HG02973 (cell line): ENCODE results near the gene IGFL3.
"Not testable (repeated sequence)": the region's sequence is repeated elsewhere in the genome, so short reads cannot be mapped to it uniquely, and the experiment has no call there.

Experiments
- ATAC-seq: cut with Tn5 transposase; IDR thresholded peaks from one replicate; pipeline ENCODE4 v1.9.1; 2021; ENCODE audit warnings: moderate library complexity; ENCODE audit not compliant: unreplicated experiment

Gene IGFL3

DNA sequence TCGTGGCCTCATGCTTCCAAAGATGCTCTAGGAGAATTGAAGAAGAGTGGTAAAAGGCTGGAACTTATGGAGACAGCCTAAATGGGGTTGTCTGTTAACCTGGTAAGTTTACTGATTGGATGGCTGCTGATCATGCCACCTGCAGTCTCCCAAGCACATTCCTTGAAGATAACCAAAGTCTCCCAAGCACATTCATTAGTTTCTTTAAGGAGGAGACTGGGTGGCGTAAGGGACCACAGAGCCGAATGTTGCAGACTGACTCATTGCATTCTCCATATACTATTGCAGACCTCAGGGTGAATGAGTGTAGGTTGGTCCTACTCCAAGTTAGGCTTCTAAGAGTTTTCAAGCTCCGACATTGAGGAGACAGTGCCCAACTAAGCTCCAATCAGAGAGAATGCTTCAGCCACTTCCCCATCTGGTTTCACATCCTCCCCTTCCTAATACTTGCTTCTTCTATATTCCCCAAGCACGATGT, at the start of gene IGFL3:
IGFL3 (minus strand) TSS at position 51 of the 478 bp plus-strand sequence; CDS start at position 12, 39 bp downstream.
- no peak for ATAC-seq

- ATAC-seq, result no peak
These were observed 49.5 kb upstream of the IGFL3 start for GRCh38 chr19:46173886-46174480.

DNA sequence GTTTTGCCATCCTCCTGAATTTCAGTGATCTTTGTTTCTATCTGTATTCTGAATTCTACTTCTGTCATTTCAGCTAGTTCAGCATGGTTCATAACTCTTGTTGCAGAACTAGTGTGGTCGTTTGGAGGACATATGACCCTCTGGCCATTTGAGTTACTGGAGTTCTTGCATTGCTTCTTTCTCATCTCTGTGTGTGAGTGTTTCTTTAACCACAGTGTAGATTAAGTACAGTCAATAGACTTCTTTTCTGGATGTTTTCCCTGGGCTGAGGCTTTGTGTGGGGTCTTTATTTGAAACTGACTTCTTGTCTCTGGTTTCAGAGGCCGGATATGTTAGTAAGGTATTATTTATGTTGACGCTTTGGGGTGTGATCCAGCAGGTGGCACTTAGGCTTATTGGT, 38.2 kb upstream of the IGFL3 start:
- no peak for ATAC-seq

- ATAC-seq, result not testable (repeated sequence)
These were observed 37.3 kb upstream of the IGFL3 start for GRCh38 chr19:46161642-46162257.

DNA sequence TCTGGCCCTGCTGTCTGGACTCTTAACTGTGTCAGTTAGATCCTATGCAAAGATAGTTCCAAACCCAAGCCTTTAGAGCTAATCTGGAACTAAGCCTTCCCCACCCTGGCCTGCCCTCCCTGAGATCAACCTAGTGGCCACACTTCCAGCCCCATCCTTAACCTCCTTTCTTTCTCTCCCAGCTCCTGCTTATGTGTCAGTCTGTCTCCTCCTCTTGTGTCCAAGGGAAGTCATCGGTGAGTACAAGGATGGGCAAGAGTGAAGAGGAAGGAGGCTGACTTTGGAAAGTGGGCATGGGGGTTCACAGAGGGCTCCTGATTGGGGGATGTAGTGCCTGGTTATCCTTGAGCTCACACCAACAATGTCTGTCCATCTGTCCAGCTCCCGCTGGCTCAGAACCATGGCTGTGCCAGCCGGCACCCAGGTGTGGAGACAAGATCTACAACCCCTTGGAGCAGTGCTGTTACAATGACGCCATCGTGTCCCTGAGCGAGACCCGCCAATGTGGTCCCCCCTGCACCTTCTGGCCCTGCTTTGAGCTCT, 35.8 kb upstream of the IGFL3 start:
- ATAC-seq, result no peak

- ATAC-seq, result no peak
These were observed 35.1 kb upstream of the IGFL3 start for GRCh38 chr19:46159418-46160232.

DNA sequence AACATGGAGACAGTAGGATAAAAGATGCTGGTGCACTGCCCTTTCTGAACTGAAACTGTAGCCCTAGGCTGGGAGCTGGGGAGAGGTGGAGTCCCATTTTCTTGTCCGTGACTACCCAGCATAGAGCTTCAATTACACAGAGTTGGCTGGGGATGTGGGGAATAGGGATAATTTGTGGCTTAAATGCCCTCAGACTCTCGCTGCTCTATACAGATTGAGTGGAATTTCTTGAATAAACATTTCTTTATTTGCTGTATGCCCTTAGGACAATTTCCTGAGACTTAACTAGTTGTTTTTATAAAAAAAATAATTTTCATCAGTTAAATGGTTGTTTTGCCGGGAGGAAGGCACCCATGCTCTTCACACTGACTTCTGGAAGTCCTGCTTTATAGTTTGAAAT, 30.7 kb upstream of the IGFL3 start:
- no peak for ATAC-seq

DNA sequence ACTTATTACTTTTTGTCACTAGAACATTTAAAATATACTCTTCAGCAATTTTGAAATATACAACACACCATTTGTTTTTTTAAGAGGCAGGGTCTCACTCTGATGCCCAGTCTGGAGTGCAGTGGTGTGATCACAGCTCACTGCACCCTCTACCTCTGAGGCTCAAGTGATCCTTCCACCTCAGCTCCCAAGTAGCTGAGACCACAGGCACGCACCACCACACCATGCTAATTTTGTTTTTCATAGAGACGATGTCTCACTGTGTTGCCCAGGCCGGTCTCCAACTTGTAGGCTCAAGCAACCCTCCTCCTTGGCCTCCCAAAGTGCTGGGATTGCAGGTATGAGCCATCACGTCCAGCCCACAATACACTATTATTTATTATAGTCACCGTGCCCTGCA, 26.1 kb upstream of the IGFL3 start:
- no peak for ATAC-seq

- no peak for ATAC-seq
These were observed 23.4 kb upstream of the IGFL3 start, which contains the start of gene IGFL2 for GRCh38 chr19:46147791-46148288. TSS of gene IGFL2 (plus strand) at chr19:46148238. CDS start at chr19:46148279, 41 bp downstream.

- ATAC-seq, result no peak
These were observed 22.8 kb upstream of the IGFL3 start for GRCh38 chr19:46147166-46147740.

DNA sequence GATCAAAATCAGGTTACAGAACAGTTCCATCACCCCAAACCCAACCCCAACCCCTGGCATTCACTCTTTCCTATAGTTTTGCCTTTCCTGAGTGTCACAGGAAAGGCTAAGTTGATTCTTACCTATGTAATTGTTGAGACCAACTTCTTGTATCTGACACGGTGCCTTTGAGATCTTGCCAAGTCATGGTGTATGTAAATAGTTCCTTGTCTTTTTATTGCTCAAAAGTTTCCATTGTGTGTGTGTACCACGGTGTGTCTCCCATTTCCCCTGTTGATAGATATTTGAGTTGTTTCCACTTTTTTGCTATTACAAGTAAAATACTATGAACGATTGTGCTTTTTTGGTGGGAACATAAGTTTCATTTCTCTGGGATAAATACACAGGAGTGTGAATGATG, 20.3 kb upstream of the IGFL3 start:
- no peak for ATAC-seq

DNA sequence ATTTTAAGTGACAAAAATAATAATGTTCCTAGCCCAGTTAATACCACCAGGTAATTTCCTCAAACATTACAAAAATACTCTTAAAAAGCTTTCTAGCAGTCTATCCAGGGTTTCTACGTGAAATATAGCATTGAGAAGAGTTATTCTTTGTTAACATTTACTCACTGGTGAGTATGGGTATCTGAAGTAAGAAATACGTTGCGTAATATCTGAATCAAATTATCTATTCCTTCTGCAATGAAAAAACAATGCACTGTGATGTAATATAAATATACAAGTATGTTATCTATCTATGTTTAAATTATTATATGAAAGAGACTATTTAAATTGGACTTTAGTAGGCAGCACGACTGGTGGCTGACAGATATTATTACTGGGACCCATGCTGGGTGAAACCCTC, 17.8 kb upstream of the IGFL3 start:
- no peak for ATAC-seq

DNA sequence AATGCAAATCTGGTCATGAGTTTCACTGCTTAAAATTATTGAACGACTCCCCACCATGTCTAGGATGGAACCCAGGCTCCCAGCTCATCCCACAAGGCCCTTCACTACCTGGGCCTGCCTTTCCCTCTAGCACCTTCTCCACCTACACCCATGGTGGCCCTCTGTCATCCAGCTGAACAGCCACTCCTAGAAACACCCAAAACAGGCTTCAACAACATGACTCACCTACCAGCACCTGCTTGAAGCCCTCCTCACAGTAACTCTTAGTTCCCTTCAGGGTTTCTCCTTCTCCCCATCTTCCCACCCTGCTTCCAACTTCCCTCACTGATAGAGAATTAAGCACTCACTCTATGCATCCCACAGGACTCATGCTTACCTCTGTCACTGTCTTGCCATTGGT, 16.9 kb upstream of the IGFL3 start:
- ATAC-seq, result no peak

- no peak for ATAC-seq
These were observed 13.5 kb upstream of the IGFL3 start for GRCh38 chr19:46137915-46138473.

DNA sequence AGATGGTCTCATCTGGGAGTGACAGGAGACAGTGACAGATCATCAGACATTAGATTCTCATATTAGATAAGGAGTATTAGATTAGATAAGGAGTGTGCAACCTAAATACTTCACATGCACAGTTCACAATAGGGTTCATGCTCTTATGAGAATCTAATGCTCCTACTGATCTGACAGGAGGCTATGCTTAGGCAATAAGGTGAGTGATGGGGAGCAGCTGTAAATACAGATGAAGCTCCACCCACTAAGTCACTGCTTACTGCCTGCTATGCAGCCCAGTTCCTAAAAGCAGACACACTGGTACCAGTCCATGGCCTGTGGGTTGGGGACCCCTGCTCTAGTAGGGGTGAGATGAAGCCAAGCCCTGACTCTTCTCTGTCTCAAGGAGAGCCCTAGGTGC, 10.0 kb upstream of the IGFL3 start:
- ATAC-seq, result no peak

DNA sequence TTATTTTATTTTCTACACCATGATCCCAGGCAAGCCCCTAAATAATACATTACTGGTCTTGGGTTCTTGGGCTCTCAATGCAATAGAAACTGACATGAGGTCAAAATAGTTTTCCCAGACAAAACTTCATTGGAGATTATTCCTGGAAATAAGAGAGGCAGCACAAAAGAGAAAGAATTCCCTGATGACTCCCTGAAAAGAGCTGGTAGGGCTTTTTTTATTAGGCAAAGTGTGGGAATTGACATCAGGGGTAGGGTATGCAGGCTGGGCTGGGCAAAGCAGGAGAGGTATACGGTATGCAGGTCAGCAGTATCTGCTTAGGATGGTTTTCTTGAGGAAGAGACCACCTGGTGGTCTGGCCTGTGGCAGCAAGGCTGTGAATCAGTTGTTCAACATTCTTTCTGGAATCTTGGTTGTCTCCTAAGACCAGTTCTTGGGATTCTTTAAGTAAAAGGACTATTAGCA, 9.3 kb upstream of the IGFL3 start:
- no peak for ATAC-seq

DNA sequence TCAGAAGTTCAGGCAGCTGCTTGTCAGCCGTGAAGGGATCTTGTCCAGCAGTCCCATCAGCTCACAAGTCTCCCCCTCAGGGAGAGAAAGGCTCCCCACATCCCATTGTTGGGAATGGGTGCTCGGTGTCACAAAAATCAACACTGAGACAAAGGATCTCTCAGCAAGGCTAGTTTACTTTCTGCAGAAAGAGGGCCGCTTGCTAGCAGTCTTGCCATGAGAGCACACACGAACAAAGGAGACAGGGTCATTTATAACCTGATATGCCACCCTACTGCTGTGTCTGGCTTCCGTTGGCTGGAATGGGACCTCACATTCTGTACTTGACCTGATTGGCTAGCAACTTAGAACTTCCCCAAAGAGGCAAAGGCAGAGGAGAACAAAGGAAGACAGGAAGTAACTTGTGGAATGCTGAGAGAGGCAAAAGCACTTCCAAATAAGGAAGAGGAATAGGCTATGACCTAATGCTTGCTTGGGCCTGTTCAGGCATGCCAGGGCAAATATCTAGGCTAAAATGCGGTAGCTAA, 8.7 kb upstream of the IGFL3 start:
- ATAC-seq, result no peak

- no peak for ATAC-seq
These were observed 8.1 kb upstream of the IGFL3 start for GRCh38 chr19:46132508-46133100.

- ATAC-seq, result no peak
These were observed 7.1 kb upstream of the IGFL3 start for GRCh38 chr19:46131485-46132143.
